ENCODE data around the gene FASTK.

FASTK gene, protein sequence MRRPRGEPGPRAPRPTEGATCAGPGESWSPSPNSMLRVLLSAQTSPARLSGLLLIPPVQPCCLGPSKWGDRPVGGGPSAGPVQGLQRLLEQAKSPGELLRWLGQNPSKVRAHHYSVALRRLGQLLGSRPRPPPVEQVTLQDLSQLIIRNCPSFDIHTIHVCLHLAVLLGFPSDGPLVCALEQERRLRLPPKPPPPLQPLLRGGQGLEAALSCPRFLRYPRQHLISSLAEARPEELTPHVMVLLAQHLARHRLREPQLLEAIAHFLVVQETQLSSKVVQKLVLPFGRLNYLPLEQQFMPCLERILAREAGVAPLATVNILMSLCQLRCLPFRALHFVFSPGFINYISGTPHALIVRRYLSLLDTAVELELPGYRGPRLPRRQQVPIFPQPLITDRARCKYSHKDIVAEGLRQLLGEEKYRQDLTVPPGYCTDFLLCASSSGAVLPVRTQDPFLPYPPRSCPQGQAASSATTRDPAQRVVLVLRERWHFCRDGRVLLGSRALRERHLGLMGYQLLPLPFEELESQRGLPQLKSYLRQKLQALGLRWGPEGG

DNA sequence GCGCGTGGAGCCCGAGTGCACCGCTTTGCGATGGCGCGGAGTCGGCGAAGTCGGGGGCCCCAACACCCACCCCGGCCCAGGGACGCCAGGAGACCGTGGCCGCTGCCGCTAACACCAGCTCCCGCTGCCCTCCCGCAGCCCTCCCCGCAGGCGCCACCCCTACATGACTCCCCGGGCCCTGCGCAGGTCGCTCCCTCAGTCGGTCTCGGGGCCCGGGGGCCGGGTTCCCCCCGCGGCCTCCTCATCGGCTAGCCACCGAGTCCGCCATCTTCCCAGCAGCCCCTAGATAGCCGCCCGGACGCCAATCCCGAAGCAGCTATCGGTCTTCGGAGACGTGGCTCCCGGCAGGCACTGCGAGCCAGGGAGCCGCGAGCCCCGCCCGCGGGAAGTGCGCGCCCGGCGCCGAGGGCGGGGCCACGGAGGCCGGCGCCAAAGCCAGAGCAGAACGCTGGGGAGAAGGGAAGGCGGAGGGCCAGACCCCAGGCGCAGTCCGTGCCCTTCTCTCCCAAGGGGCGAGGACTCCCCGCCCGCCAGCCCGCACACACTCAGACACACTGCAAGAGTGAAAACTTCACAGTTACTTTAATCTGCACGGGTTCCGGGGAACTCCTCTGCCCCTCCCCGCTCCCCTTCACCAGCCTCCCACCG, at the start of gene FASTK:
TSS of gene FASTK (minus strand) at position 288 of the 648 bp plus-strand sequence. CDS start at position 245, 43 bp downstream.
- peak; percentile 85 for DNase-seq

DNA sequence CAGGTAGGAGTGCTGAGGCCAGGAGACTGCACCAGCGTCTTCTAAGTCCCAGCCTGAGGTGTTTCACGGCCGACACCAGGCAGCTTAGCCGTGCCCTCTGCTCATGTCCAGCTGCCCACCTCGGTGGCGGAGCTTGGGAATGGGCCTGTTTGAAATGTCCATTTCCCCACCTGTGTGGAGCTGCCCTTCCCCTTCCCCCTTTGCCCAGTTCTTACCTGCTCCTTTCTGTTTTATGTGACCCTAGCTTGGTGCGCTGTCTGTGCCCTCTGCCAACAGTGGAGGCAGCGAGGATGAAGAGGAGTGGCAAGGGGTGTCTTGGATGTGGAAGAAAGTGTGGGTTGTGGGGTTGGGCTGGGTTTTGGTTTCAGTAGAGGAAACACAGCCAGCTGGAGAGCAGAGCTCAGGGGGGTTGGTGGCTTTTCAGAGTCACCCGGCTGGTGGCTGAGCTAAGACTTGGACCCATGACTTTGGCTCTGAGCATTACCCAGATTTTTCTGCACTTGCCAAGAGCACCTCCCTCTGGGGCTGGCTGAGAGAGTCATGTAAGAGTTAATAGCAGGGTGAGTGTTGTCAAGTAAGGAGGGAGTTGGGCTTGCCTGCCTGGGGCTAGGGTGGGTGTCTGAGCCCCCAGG, 49.5 kb upstream of the FASTK start:
- DNase-seq, result no peak

DNA sequence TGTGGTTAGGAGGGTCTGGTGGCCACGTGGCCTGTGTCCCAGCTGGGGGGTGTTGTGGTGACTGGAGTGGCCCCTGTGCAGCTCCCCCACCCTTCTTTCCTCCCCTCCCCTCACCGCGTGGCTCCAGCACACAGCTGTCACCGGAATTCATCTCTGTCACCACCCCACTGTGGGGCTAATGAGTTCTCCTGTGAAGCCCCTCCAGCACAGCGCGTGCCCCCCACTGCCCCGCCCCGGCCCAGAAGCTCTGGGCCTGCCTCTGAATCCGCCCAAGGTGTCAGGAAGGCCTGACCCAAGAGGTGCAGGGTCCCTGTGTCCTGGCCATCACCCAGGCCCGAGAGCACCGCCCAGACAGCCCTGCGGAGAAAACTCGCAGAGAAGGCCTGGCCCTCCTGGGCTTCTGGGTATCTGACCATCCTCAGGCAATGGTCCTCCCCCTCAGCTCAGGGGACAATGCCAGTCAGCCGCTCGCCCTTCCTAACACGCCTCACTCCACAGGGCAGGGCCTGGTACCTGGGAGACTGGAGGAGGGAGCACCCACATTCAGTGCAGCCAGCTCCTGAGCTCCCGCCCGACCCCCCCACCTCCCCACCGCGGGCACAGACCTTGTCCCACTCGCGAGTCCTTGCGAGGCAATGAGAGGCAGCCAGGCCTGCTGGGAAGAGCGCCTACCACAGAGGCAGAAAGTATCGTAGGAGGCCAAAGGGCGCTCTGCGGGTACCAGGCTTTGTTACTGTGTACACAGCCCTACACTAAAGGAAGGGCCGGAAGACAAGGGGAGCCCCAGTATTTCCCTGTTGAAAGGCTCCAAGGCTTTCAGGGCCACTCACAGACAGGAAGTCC, 48.7 kb upstream of the FASTK start:
- no peak for DNase-seq

DNA sequence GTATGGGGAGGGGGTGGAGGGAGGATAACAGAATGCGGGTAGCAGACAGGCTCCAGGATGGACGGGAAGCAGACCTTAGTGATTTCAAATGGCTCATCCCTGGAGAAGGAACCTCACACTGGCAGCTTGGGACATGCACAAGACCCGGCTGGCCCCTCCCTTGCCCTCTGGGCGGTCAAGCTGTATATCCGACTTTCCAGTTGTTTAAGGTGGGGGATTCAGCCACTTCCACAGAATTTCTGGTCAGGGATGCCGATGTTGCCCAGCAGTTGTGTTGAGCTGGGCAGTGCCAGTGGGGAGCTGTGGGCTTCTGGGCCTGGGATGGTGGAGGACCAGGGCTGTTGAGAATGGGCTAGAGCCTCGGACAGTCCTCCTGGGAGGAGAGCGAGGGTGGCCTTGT, 48.1 kb upstream of the FASTK start:
- DNase-seq, result no peak

DNA sequence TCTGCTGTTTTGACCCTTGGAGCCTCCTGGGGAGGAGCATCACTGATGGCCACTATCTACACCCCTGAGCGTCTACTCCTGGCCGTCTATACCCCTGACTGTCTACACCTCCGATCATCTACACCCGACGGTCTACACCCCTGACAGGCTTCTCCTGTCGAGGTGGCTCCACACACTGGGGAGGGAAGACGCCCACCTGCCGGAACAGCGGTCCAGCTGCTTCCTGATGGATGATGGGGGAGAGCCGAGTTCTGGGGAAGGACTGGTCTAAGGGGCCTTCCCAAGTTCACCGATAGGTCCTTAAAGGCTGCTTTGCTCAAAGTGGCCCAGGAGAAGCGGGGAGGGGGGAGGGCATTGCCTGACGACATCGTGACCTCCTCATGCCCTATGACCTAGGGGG, 47.5 kb upstream of the FASTK start:
- DNase-seq, result no peak

DNA sequence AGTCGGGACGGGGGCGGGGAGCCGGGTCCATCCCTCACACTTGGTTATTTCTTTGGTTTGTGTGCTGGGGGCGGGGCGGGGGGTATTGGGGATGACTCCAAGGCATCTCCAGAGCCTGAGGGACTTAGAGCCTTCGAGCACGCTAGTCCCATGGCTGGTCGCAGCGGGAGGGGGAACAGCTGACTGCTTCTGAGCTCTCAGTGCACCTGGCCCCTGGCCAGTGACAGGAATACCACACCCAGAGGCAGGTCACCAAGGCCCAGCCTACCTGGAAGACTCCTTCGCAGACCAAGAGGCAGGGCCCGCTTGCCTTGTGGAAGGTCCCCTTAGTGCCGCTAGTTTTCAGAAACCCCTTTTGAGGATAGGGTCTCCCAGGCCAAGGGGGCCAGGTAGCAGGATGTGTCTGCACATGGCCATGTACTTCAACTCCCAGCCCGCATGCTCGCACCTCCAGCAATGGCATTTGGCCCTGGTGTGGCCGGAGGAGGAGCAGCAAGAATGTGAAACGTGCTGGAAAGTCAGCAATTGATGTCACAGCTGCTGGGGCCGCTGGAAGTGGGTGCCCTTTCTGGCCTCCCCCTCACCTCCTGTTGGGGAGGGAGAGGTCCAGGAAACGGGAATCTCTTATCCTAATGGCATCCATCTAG, 46.0 kb upstream of the FASTK start:
- no peak for DNase-seq

DNA sequence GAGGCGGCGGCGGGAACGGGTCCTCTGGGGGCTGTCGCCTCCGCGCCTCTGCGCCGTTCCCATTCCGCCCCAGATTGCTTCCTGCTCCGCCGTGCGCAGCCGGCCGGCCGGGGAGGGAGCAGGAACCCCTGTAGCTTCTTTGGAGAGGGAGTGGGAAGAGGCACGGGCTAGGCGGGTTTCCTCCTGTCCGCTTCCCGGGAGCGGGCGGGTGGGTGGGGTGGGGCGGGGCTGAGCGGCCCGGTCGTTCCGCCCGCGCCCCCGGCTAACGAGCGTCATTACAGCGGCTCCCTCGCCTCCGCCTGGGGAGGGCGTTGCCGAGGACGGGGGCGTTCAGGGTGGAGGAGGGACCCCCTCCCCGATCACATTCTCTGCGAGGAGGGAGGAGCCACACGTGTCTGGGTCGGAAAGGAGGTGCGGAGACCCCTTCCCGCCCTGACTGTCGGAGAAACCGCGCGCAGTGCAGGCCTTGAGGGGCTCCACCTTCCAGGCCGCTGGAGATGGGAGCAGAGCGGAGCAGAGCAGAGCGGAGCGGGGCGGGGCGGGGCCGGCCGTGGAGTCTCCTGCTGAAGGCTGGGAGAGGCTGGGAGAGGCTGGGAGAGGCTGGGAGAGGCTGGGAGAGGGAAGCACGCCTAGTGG, 45.4 kb upstream of the FASTK start:
- DNase-seq, result no peak

DNA sequence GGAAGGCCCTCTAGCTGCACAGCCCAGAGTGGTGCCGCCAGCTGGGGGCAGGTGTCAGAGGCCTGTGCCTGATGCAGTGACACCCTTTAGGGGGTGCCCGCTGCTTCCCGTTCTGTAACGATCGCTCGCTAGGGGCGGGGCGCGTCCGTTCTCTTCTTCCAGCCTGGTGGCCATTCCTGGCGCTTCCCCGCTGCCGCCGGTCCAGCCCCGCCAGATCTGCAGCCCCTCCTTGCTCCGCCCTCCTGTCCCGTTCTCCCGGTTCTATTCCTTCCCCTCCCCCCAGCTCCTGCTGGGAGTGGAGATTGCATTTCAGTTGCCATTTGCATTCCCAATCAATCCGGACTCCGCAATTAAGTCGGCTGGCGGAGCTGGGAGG, 44.8 kb upstream of the FASTK start:
- DNase-seq, result no peak

DNA sequence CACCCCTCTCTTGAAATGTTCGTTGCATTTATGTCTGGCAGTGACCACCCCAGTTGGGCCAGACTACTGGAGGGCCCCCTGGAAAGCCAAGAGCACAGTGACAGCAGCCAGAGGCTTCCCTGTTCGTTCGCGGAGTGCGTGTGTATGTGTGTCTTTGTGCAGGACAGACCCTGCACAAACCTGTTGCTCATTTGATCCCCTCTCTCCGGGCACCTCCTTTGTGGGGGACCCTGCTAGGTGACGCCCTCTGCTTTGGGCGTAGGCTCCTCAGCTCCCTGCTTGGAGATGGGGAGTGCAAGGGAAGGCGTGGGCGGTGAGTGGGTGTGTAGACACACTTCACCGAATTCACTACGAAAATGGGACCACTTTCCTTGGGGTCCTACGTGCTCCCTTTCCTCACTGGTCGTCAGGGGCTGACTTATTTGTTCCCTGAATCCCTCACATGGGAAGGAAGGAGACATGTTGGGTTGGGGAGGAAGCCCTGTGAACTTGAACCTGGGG, 44.3 kb upstream of the FASTK start:
- DNase-seq, result no peak

DNA sequence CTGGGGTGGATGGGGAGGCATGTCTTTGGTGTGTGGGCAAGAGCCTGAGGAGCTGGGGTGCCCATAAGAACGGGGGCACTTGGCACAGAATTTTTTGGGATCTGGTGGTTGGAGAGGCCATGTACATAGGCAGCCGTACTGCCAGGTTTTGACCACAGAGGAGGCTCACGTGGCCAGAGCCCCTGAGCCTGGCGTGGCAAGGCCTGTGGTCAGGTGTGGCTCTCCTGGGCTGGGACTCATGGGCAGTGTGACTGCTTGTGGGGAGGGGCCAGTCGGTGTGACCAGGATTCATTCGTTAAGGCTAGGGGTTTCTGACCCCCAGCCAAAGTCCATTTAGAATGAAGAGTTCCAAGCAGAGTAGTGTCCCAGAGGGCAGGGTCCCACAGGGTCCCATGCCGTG, 43.9 kb upstream of the FASTK start:
- DNase-seq, result no peak

DNA sequence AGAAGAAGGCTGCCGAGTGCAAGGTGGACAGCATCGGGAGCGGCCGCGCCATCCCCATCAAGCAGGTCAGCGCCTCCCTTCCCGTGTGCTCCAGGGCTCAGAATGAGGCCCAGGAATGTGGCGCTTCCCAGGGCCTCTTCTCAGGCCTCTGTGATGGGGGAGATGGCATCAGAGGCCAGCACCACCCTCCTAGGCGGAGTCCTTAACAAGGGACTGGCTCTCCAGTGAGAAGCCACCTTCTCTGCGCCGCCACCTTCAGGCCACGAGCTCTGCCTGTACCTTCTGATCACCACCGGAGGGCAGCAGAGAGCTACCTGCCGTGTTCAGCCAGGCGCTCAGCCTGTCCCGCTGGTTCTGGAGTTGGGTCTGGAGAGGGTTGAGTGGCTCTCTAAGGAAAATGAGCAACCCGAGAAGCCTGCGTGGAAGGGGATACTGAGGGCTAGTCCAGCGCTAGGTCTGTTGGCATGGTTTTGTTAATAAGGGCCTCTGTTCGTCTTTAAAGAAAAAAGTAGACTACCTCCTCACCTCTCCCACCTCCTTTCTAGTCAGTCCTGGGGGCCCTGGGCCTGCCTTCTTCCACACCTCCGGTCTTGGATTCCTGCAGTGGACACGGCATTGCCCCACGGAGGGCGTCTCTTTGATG, 43.3 kb upstream of the FASTK start:
- DNase-seq, result peak; percentile 59

DNA sequence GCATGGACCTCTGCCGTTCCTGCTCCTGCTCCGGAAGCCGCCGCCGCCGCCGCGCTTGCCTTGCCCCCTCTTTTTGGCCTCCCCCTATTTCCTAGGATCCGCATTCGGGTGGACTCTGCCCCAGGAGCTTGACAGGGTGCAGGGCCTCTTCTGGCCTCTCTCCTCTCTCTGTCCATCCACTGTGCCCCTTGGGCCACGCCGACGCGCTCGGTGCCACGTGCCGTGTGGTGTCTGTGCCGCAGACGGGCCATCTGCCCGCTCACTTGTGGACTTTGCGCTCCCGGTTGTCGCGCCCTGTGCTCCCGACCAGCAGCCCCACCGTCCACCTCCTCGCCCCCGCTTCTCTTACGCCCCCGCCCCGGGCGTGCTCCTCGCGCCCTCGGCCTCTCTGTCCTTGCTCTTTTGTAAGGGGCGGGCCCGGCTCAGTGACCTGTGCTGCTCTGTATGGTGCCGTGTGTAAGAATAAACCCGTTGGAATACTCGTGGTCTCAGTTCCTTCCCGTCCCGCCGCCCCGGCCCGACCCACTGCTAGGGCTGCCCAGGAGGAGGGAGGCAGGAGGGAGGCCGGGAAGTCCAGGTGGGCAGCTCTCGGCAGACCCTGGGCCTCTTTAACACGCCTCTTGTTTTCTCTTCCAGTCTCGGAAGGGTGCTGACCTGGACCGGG, 42.7 kb upstream of the FASTK start:
- DNase-seq, result no peak

DNA sequence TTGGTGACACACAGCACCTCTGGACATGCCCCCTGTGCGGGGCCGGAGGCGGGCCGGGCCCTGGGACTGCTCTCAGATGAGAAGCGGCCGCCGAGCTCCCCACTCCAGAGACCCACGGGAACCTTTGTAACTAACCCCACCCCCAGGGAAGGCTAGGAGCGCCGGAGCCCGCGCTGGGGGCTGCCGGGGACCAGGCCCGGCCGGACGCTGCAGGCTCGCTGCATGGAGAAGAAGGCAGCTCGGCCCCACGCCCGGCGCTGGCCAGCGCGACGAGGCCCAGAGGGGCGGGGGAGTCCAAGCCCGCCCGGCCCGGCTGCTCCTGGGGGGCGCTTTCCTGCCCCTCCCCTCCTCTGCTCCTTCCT, 42.2 kb upstream of the FASTK start:
- no peak for DNase-seq

DNA sequence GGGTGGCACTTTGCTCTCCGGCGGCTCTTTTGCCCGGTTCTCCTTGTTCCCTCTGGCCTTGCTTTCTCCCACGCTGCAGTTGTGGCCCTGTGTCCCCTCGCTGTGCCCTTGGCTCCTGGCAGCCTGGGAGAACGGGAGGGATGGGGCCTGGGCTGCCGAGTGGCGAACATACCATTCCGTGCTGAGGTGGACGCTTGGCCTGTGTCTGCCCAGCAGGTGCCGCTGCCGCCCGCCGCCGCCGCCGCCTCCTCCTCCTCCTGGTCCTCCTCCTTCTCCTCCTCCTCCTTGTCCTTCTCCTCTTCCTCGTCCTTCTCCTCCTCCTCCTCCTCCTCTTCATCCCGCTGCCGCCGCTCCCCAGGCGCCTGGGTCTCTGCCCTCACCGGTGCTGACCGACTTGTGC, 41.7 kb upstream of the FASTK start:
- DNase-seq, result no peak

DNA sequence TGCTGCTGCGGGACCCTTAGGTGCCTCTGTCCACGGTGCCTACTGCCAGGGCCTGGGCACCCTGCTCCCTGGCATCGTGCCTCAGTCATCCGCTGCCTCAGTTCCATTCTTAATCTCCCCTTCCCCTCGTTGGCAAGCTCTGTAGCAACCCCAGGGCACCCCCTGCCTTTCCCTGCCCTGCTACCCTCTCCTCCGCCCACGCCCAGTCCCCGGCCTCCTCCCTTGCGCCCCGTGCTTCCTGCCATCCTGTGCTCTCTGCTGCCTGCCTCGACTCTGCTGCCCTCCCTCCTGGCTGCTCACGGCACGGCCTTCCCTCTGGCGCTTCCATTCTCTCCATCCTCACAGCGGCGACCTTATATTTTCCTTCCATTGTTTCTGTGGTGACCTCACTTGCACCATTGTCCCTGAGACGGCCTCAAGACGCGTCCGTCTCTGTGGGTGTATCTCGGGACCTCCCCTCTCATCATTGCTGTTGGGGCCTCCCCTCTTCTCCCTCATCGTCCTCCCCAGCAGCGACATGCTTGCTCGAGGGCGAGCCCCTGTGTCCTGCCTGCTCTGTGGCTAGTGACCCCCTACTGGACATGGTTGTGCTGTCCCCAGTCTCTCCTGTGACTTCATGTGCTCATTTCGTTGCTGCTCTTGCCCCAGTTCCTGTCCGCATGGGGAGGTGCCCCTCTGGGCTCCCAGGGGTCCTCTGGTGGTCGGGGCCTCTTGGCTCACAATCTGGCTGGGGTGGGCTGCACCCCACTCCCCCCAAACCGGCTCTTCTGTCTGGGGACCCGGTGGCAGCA, 41.0 kb upstream of the FASTK start:
- DNase-seq, result no peak

DNA sequence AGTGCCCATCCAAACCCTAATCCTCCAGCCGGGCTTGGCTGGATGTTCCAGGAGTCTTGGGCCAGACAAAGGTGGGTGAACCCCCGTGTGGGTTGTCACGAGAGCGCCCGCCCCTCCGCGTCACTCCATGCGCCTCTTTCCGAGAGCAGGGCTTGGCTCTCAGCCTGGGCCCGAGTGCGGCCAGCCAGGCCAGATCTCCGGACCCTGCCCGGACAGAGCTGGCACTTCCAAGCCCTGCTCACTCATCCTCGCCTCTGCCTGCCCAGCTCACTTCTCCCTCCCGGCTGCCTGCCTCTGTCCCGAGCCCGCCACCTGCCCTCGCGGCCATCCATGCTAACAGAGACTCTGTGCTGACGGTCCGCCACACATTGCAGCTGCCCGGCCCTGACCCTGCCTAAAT, 40.3 kb upstream of the FASTK start:
- no peak for DNase-seq

DNA sequence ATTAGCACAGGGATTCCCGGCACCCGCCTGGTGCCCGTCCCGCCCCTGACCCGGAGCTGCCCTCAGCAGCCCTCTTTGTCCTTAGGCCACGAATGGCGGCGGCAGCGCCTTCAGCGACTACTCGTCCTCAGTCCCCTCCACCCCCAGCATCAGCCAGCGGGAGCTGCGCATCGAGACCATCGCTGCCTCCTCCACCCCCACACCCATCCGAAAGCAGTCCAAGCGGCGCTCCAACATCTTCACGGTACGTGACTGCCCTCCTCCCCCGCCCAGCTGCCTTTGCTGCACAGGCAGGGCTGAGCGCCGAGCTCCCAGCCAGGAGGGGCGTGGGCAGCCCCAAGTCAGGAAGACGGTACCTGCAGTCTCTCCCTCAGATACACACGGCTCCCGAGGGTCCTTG, 39.3 kb upstream of the FASTK start:
- no peak for DNase-seq

DNA sequence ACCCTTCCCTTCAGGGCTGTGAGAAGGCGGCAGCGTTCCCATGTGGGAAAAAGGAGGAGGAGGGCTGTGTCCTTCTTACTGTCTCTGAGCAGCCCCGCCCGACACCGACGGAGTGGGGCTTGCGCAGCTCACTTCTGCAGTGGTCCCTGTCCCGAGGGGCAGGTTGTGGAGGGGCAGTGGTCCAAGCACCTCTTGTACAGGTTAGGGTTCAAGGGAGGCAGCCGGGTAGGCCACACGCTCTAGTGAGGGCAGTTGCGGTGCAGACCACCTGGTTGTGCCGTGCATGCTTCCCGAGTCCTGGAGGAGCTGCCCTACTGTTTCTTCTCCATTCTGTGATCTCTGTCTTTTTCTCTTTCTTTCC, 38.4 kb upstream of the FASTK start:
- no peak for DNase-seq

DNA sequence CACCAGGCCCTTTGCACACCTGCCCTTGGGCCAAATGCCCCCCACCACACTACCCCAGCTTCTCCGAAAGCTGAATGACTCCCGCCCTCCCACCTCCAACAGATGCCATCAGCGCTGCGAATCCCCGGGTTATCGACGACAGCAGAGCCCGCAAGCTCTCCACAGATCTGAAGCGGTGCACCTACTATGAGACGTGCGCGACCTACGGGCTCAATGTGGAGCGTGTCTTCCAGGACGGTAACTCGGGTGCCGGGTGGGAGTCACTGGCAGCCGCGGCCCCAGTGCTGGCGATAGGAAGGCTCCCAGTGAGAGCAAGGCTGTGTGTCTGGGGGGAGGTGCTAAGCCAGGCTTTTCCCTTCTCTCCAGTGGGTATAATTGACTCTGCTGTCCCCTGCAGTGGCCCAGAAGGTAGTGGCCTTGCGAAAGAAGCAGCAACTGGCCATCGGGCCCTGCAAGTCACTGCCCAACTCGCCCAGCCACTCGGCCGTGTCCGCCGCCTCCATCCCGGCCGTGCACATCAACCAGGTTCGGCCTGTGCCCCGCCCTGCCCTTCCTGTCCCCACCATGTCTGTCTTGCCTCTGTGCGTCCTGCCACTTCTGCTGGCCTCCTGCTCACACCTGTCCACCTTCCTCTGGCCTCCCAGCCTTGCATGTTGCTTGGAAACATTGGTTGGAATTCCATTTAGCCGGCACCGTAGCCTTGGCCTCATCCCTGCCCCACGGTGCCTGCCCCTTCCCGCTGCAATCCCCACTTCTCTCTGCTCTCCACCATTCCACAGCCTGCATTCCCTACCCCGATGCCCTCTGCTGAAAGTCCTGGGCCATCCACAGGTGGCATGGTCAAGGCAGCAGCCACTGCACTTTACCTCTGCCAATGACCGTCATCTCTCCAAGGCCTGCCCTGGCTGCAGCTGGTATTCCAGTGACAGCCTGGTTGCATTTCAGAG, 37.8 kb upstream of the FASTK start:
- no peak for DNase-seq
